ENCODE data around the gene STXBP1. TPM values are rescaled to one million over a fixed set of nuclear protein-coding genes. Genes with fewer than 3 reads are reported as not detected.

The STXBP1 gene
- total RNA-seq, 1 experiment from 2014 or later = 10.9 TPM

GRCh38 chr9:127660886-127661741, 49.0 kb downstream of the STXBP1 start:
- intact Hi-C loops (cut with micrococcal nuclease; ENCODE audit: unreplicated experiment) = no loop called here
- Histone ChIP-seq H3K4me1 (ENCODE audit: insufficient read depth, low read length, poor library complexity, severe bottlenecking) (no peaks in the 10 kb centered on the region), H3K36me3 (ENCODE audit: insufficient read depth, low read length, poor library complexity, severe bottlenecking) (no peaks in the 10 kb centered on the region), H3K4me3 (ENCODE audit: low read depth, low read length, poor library complexity, severe bottlenecking) (no peak overlapping the region), H3K27ac (ENCODE audit: low read depth, low read length, poor library complexity, severe bottlenecking) (no peak overlapping the region), H3K9me3 (ENCODE audit: low read depth, low read length, poor library complexity, severe bottlenecking) (no peaks in the 10 kb centered on the region), H3K27me3 (replicated peaks; ENCODE audit: insufficient read depth, low read depth, low read length, poor library complexity) (no peaks in the 10 kb centered on the region)
- TF ChIP-seq EZH2 (IDR thresholded peaks at IDR 0.05; ENCODE audit: borderline replicate concordance, low read depth, low read length, poor library complexity, severe bottlenecking) (no peak), CTCF (conservative IDR thresholded peaks at IDR 0.05; ENCODE audit: low read depth, low read length) (no peak)
- ChIA-PET POLR2A (ENCODE audit: low non-redundant PET) (no interaction called here), CTCF (interaction anchor here (0.8 kb wide), 1 partner anchor 74 kb away, joined by 3 read pairs; the partner anchor contains the start of gene TOR2A)
- no peak for DNase-seq (ENCODE audit: low spot score)
- BruUV-seq (replicated peaks) = no TSS peak

DNA sequence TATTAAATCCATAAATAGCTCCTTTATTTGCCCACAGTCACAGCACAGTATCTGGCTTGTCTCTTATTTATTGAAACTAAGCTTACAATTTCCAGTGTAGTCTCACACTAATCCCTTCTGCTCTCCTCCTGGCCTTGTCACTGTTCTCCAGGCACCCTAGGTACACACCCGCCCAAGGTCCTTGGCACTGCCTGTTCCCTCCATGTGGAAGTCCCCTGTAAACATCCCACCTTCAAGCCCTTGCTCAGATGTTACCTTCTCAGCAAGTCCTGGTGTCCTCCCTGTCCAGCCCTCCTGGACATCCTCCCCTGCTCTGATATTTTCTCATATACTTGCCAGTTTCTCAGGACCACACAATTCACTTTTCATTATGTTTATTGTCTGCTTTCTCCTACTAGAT, 50.5 kb downstream of the STXBP1 start:
- Histone ChIP-seq H3K9me3 (ENCODE audit: low read depth, low read length, poor library complexity, severe bottlenecking) (no peaks in the 10 kb centered on the region), H3K36me3 (ENCODE audit: insufficient read depth, low read length, poor library complexity, severe bottlenecking) (no peaks in the 10 kb centered on the region), H3K4me3 (ENCODE audit: low read depth, low read length, poor library complexity, severe bottlenecking) (no peak overlapping the region), H3K27ac (ENCODE audit: low read depth, low read length, poor library complexity, severe bottlenecking) (no peak overlapping the region), H3K27me3 (replicated peaks; ENCODE audit: insufficient read depth, low read depth, low read length, poor library complexity) (no peaks in the 10 kb centered on the region), H3K4me1 (ENCODE audit: insufficient read depth, low read length, poor library complexity, severe bottlenecking) (no peaks in the 10 kb centered on the region)
- intact Hi-C loops (cut with micrococcal nuclease; ENCODE audit: unreplicated experiment) = no loop called here
- no TSS peak for BruUV-seq (replicated peaks)
- TF ChIP-seq EZH2 (IDR thresholded peaks at IDR 0.05; ENCODE audit: borderline replicate concordance, low read depth, low read length, poor library complexity, severe bottlenecking) = no peak
- TF ChIP-seq CTCF (conservative IDR thresholded peaks at IDR 0.05; ENCODE audit: low read depth, low read length) = no peak
- DNase-seq (ENCODE audit: low spot score) = no peak
- ChIA-PET POLR2A (ENCODE audit: low non-redundant PET) (no interaction called here), CTCF (no interaction called here)

DNA sequence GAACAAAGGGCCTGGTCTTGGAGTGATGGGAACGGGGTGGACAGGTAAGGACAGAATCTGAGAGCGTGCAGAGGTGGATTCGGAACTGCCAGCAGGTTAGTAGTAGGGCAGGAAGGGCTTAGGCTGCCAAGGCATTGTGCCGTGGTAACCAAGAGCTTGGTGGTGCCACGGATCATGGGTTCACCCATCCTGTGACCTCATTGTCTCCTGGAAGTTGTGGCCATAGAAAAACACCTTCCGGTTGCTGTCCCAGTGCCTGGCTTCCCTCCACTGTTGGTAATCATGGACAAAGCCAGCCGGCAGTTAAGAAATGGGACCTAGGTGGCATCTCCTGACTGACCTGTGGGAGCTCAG, 52.2 kb downstream of the STXBP1 start:
- no TSS peak for BruUV-seq (replicated peaks)
- H3K9me3 ChIP-seq (ENCODE audit: low read depth, low read length, poor library complexity, severe bottlenecking) = no peaks in the 10 kb centered on the region
- H3K27me3 ChIP-seq (replicated peaks; ENCODE audit: insufficient read depth, low read depth, low read length, poor library complexity) = no peaks in the 10 kb centered on the region
- no peaks in the 10 kb centered on the region for H3K4me1 ChIP-seq (ENCODE audit: insufficient read depth, low read length, poor library complexity, severe bottlenecking)
- TF ChIP-seq EZH2 (IDR thresholded peaks at IDR 0.05; ENCODE audit: borderline replicate concordance, low read depth, low read length, poor library complexity, severe bottlenecking) = no peak
- TF ChIP-seq CTCF (conservative IDR thresholded peaks at IDR 0.05; ENCODE audit: low read depth, low read length) = no peak
- no peak overlapping the region for H3K27ac ChIP-seq (ENCODE audit: low read depth, low read length, poor library complexity, severe bottlenecking)
- ChIA-PET POLR2A (ENCODE audit: low non-redundant PET) (no interaction called here), CTCF (no interaction called here)
- H3K36me3 ChIP-seq (ENCODE audit: insufficient read depth, low read length, poor library complexity, severe bottlenecking) = no peaks in the 10 kb centered on the region
- H3K4me3 ChIP-seq (ENCODE audit: low read depth, low read length, poor library complexity, severe bottlenecking) = no peak overlapping the region
- intact Hi-C loops (cut with micrococcal nuclease; ENCODE audit: unreplicated experiment) = no loop called here
- DNase-seq (ENCODE audit: low spot score) = no peak
